Keratinocyte (primary cell): ENCODE results near the gene ZNF205. TPM values are rescaled to one million over a fixed set of nuclear protein-coding genes. Genes with fewer than 3 reads are reported as not detected.

ENCODE experiments used
- DNase-seq: peaks from one replicate; pipeline ENCODE4 v3.0.0-alpha.2; 2011; ENCODE audit warnings: low read depth, missing footprints, low spot score
- FAIRE-seq: peaks from 2 replicates; lab custom pipeline; 2011; peaks lifted over from hg19 to GRCh38; lab: Jason Lieb, UNC
- H2AFZ ChIP-seq: 2 replicates; pipeline ENCODE4 v1.6.0; 2012; ENCODE audit warnings: low read length, control low read depth, inconsistent platforms; ENCODE audit not compliant: control insufficient read depth
- H3K27ac ChIP-seq: 2 replicates; pipeline ENCODE4 v1.5.1; 2011; ENCODE audit warnings: low read length; ENCODE audit not compliant: control insufficient read depth, insufficient read depth
- H3K27me3 ChIP-seq: 3 replicates; pipeline ENCODE4 v1.6.0; 2011; ENCODE audit warnings: low read length; ENCODE audit not compliant: control insufficient read depth, insufficient read depth; ENCODE audit errors: extremely low read depth
- H3K36me3 ChIP-seq, 2 experiments: 2 replicates in 1 of 2; 3 replicates in 1 of 2; pipeline ENCODE4 v1.5.1; 2011; ENCODE audit warnings: low read length in 2 of 2, mild to moderate bottlenecking in 1 of 2; ENCODE audit not compliant: control insufficient read depth in 2 of 2, insufficient read depth in 2 of 2; ENCODE audit errors: extremely low read depth in 1 of 2
- H3K4me1 ChIP-seq: 3 replicates; pipeline ENCODE4 v1.5.1; 2011; ENCODE audit warnings: low read length; ENCODE audit not compliant: control insufficient read depth, insufficient read depth; ENCODE audit errors: extremely low read depth
- H3K4me2 ChIP-seq: 3 replicates; pipeline ENCODE4 v1.6.0; 2011; ENCODE audit warnings: low read depth, low read length; ENCODE audit not compliant: control insufficient read depth, insufficient read depth; ENCODE audit errors: extremely low read depth
- H3K4me3 ChIP-seq, 3 experiments: fragments of 200-600 bp in 1 of 3; sonication (generic) in 1 of 3; 2 replicates in 2 of 3; 3 replicates in 1 of 3; pipeline ENCODE4 v1.5.1; 2011 to 2016; ENCODE audit warnings: low read length in 3 of 3, mild to moderate bottlenecking in 3 of 3, control low read depth in 2 of 3, inconsistent platforms in 1 of 3, low read depth in 1 of 3, mixed read lengths in 1 of 3, mixed run types in 1 of 3, moderate library complexity in 1 of 3; ENCODE audit not compliant: control insufficient read depth in 2 of 3, insufficient read depth in 2 of 3; ENCODE audit errors: extremely low read depth in 1 of 3
- H3K79me2 ChIP-seq: 2 replicates; pipeline ENCODE4 v1.6.0; 2012; ENCODE audit warnings: low read length; ENCODE audit not compliant: control insufficient read depth, insufficient read depth
- H3K9ac ChIP-seq: 3 replicates; pipeline ENCODE4 v1.6.0; 2011; ENCODE audit warnings: low read length; ENCODE audit not compliant: control insufficient read depth, insufficient read depth; ENCODE audit errors: extremely low read depth
- H3K9me1 ChIP-seq: 3 replicates; pipeline ENCODE4 v1.6.0; 2011; ENCODE audit warnings: low read length; ENCODE audit not compliant: control insufficient read depth, insufficient read depth; ENCODE audit errors: extremely low read depth
- H3K9me3 ChIP-seq: 2 replicates; pipeline ENCODE4 v1.5.1; 2012; ENCODE audit warnings: low read depth, low read length; ENCODE audit not compliant: control insufficient read depth
- H4K20me1 ChIP-seq: 3 replicates; pipeline ENCODE4 v1.6.0; 2011; ENCODE audit warnings: low read length; ENCODE audit not compliant: control insufficient read depth, insufficient read depth; ENCODE audit errors: extremely low read depth
- CTCF ChIP-seq, 3 experiments: IDR thresholded peaks in 1 of 3; conservative IDR thresholded peaks in 1 of 3; optimal IDR thresholded peaks in 1 of 3; 2 replicates in 2 of 3; 3 replicates in 1 of 3; pipeline versions ENCODE3 to v1.5.1; 2011; ENCODE audit warnings: low read length in 3 of 3, mild to moderate bottlenecking in 3 of 3, moderate library complexity in 2 of 3, control low read depth in 1 of 3, inconsistent platforms in 1 of 3; ENCODE audit not compliant: insufficient read depth in 2 of 3; ENCODE audit errors: extremely low read depth in 1 of 3
- EZH2 ChIP-seq: IDR thresholded peaks from one replicate; pipeline ENCODE4 v1.6.1; 2012; ENCODE audit warnings: inconsistent platforms, mild to moderate bottlenecking, low read length, moderate library complexity
- dilution Hi-C: fragments of 300-500 bp; cut with MboI; formaldehyde crosslinking; loops from one replicate; pipeline ENCODE4 v1.7.0; 2020; ENCODE audit warnings: low sequenced_read_pairs; ENCODE audit not compliant: extremely low pct_ligation_motif_present
- polyA plus RNA-seq, 5 experiments: library from polyadenylated mRNA; depleted of rRNA in 3 of 5; stranded (reverse) in 3 of 5; stranded (forward) in 1 of 5; unstranded in 1 of 5; fragments of >200 nt; gene quantifications; 1 replicate in 1 of 5; 2 replicates in 3 of 5; 3 replicates in 1 of 5; pipeline versions ENCODE4 v1.2.1 to v1.2.3, GENCODE V29; 2011 to 2012; ENCODE audit warnings: missing spikeins in 2 of 5, low read depth in 1 of 5, low replicate concordance in 1 of 5

Gene ZNF205
- polyA plus RNA-seq, 1 donor (not counting 4 experiments of a cell fraction or from before 2014, with no cell fraction given), result 6.0 TPM

- Histone ChIP-seq H3K9ac (no peak overlapping the region), H3K27me3 (no peaks in the 10 kb centered on the region), H2AFZ (no peak overlapping the region), H3K9me3 (no peaks in the 10 kb centered on the region), H3K4me2 (no peak overlapping the region), H3K4me1 (peaks cover 7% of the 10 kb centered on the region), H3K36me3 (no peaks in the 10 kb centered on the region), H3K79me2 (no peaks in the 10 kb centered on the region), H3K9me1 (no peaks in the 10 kb centered on the region), H4K20me1 (peaks cover 5% of the 10 kb centered on the region), H3K4me3 (no peak overlapping the region), H3K27ac (no peak overlapping the region)
- dilution Hi-C loops, result no loop called here
- FAIRE-seq, result no peak
- TF ChIP-seq EZH2, result no peak
- TF ChIP-seq CTCF (optimal IDR thresholded peaks at IDR 0.05 in 1 of 3, IDR thresholded peaks at IDR 0.05 in 1 of 3, conservative IDR thresholded peaks at IDR 0.05 in 1 of 3; ENCODE audit: extremely low read depth in 1 of 3, insufficient read depth in 2 of 3, low read length in 3 of 3), result no peak
- no peak for DNase-seq
Measured at GRCh38 chr16:3147757-3148104, 35.3 kb downstream of the ZNF205 start.

- H4K20me1 ChIP-seq, result peaks cover 5% of the 10 kb centered on the region
- no peaks in the 10 kb centered on the region for H3K36me3 ChIP-seq
- DNase-seq, result no peak
- no peaks in the 10 kb centered on the region for H3K79me2 ChIP-seq
- no peak overlapping the region for H3K4me2 ChIP-seq
- H3K9me3 ChIP-seq, result no peaks in the 10 kb centered on the region
- FAIRE-seq, result no peak
- no peak overlapping the region for H3K27ac ChIP-seq
- dilution Hi-C loops, result no loop called here
- no peak overlapping the region for H2AFZ ChIP-seq
- no peak overlapping the region for H3K9ac ChIP-seq
- no peaks in the 10 kb centered on the region for H3K27me3 ChIP-seq
- H3K4me3 ChIP-seq, result no peak overlapping the region
- peaks cover 7% of the 10 kb centered on the region for H3K4me1 ChIP-seq
- H3K9me1 ChIP-seq, result no peaks in the 10 kb centered on the region
- no peak for TF ChIP-seq EZH2
- no peak for TF ChIP-seq CTCF (optimal IDR thresholded peaks at IDR 0.05 in 1 of 3, IDR thresholded peaks at IDR 0.05 in 1 of 3, conservative IDR thresholded peaks at IDR 0.05 in 1 of 3; ENCODE audit: extremely low read depth in 1 of 3, insufficient read depth in 2 of 3, low read length in 3 of 3)
Measured at GRCh38 chr16:3148256-3149192, 36.1 kb downstream of the ZNF205 start.
